HEK293 (cell line): Measurements from ENCODE around the gene VDAC1.

Source experiments
- CTCF ChIA-PET: fragments of 350-600 bp; formaldehyde crosslinking; extraction: SDS; loops from one replicate; lab custom pipeline; 2021; ENCODE audit warnings: antibody characterized with exemption; lab: Yijun Ruan, JAX
- POLR2A ChIA-PET: fragments of 300-600 bp; formaldehyde crosslinking; extraction: SDS; loops from one replicate; lab custom pipeline; 2020; ENCODE audit warnings: antibody characterized with exemption, inconsistent platforms; lab: Yijun Ruan, JAX
- H3K27ac ChIP-seq: fragments of 200-500 bp; sonication (Bioruptor generic); 2 replicates; pipeline ENCODE4 v1.5.1; 2014; ENCODE audit warnings: low read depth, low read length, control low read depth, inconsistent platforms; ENCODE audit errors: extremely low read depth
- H3K36me3 ChIP-seq, 2 experiments: fragments of 200-500 bp in 1 of 2; sonication (Bioruptor generic) in 1 of 2; 1 replicate in 1 of 2; 2 replicates in 1 of 2; pipeline ENCODE4 v1.5.1; 2014 to 2017; ENCODE audit warnings: inconsistent platforms in 2 of 2, low read length in 2 of 2; ENCODE audit not compliant: control insufficient read depth in 2 of 2, insufficient read depth in 1 of 2
- H3K4me1 ChIP-seq: fragments of 200-500 bp; sonication (Bioruptor generic); 2 replicates; pipeline ENCODE4 v1.5.1; 2014; ENCODE audit warnings: mild to moderate bottlenecking, low read length, inconsistent platforms; ENCODE audit not compliant: control insufficient read depth, insufficient read depth
- H3K4me3 ChIP-seq: 2 replicates; pipeline ENCODE4 v1.5.1; 2011; ENCODE audit warnings: low read depth, mild to moderate bottlenecking, control low read depth, low read length, moderate library complexity
- H3K9me3 ChIP-seq: fragments of 200-500 bp; sonication (Bioruptor generic); 2 replicates; pipeline ENCODE4 v1.5.1; 2014; ENCODE audit warnings: low read depth, low read length, inconsistent platforms; ENCODE audit not compliant: control insufficient read depth, insufficient read depth
- GFI1B ChIP-seq: fragments of 450-650 bp; formaldehyde crosslinking; IDR thresholded peaks from 2 replicates; pipeline ENCODE4 v1.5.1; 2016; ENCODE audit warnings: missing biosample characterization, missing genetic modification characterization
- HOXD13 ChIP-seq: sonication (generic); formaldehyde crosslinking; IDR thresholded peaks from 2 replicates; pipeline ENCODE4 v1.8.0; 2022; ENCODE audit warnings: missing genetic modification reagents, borderline replicate concordance
- KLF10 ChIP-seq: fragments of 450-650 bp; IDR thresholded peaks from 2 replicates; pipeline ENCODE4 v1.5.1; 2018; ENCODE audit warnings: missing biosample characterization, mild to moderate bottlenecking, missing genetic modification characterization
- MEIS1 ChIP-seq: sonication (generic); formaldehyde crosslinking; IDR thresholded peaks from 2 replicates; pipeline ENCODE4 v1.8.1; 2022; ENCODE audit warnings: missing genetic modification reagents, mild to moderate bottlenecking, borderline replicate concordance
- RBAK ChIP-seq: fragments of 450-650 bp; formaldehyde crosslinking; IDR thresholded peaks from 2 replicates; pipeline ENCODE4 v1.5.1; 2016; ENCODE audit warnings: missing biosample characterization, missing genetic modification characterization
- SCRT2 ChIP-seq: fragments of 450-650 bp; formaldehyde crosslinking; IDR thresholded peaks from 2 replicates; pipeline ENCODE4 v1.5.1; 2016; ENCODE audit warnings: missing biosample characterization, missing genetic modification characterization
- TCF7L2 ChIP-seq: IDR thresholded peaks from 2 replicates; pipeline ENCODE4 v1.6.1; 2011; ENCODE audit warnings: low read depth, mild to moderate bottlenecking, inconsistent platforms, low read length, moderate library complexity, borderline replicate concordance
- ZBTB48 ChIP-seq: fragments of 450-650 bp; formaldehyde crosslinking; IDR thresholded peaks from 2 replicates; pipeline ENCODE4 v1.5.1; 2016; ENCODE audit warnings: missing biosample characterization, missing genetic modification characterization
- ZFP3 ChIP-seq: fragments of 450-650 bp; formaldehyde crosslinking; IDR thresholded peaks from 2 replicates; pipeline ENCODE4 v1.5.1; 2016; ENCODE audit warnings: low read depth, missing biosample characterization, missing genetic modification characterization
- ZNF155 ChIP-seq: fragments of 450-650 bp; formaldehyde crosslinking; IDR thresholded peaks from 2 replicates; pipeline ENCODE4 v1.5.1; 2016; ENCODE audit warnings: missing biosample characterization, missing genetic modification characterization
- ZNF24 ChIP-seq: fragments of 450-650 bp; formaldehyde crosslinking; IDR thresholded peaks from 2 replicates; pipeline ENCODE4 v1.5.1; 2016; ENCODE audit warnings: missing biosample characterization, missing genetic modification characterization
- ZNF521 ChIP-seq: fragments of 450-650 bp; formaldehyde crosslinking; IDR thresholded peaks from 2 replicates; pipeline ENCODE4 v1.5.1; 2017; ENCODE audit warnings: missing biosample characterization, mild to moderate bottlenecking, missing genetic modification characterization
- ZNF660 ChIP-seq: fragments of 450-650 bp; IDR thresholded peaks from 2 replicates; pipeline ENCODE4 v1.5.1; 2018; ENCODE audit warnings: missing biosample characterization, mild to moderate bottlenecking, missing genetic modification characterization
- ZNF830 ChIP-seq: fragments of 450-650 bp; IDR thresholded peaks from 2 replicates; pipeline ENCODE4 v1.5.0; 2018; ENCODE audit warnings: missing biosample characterization, missing genetic modification characterization, low read depth, mild to moderate bottlenecking, moderate library complexity
- TF ChIP-seq, protein P1 (sequence below): fragments of 450-650 bp; formaldehyde crosslinking; IDR thresholded peaks from 2 replicates; pipeline ENCODE4 v1.5.1; 2017; ENCODE audit warnings: missing biosample characterization, mild to moderate bottlenecking, missing genetic modification characterization, moderate library complexity
- TF ChIP-seq, protein P2 (sequence below): fragments of 450-650 bp; formaldehyde crosslinking; IDR thresholded peaks from 2 replicates; pipeline ENCODE4 v1.5.1; 2016; ENCODE audit warnings: missing biosample characterization, missing genetic modification characterization
- TF ChIP-seq, protein P3 (sequence below): fragments of 450-650 bp; formaldehyde crosslinking; IDR thresholded peaks from 2 replicates; pipeline ENCODE4 v1.5.1; 2016; ENCODE audit warnings: missing biosample characterization, missing genetic modification characterization
- TF ChIP-seq, protein P4 (sequence below): fragments of 450-650 bp; formaldehyde crosslinking; conservative IDR thresholded peaks from 2 replicates; pipeline ENCODE4 v1.5.1; 2016; ENCODE audit warnings: low read depth, missing biosample characterization, missing genetic modification characterization

The VDAC1 gene

DNA sequence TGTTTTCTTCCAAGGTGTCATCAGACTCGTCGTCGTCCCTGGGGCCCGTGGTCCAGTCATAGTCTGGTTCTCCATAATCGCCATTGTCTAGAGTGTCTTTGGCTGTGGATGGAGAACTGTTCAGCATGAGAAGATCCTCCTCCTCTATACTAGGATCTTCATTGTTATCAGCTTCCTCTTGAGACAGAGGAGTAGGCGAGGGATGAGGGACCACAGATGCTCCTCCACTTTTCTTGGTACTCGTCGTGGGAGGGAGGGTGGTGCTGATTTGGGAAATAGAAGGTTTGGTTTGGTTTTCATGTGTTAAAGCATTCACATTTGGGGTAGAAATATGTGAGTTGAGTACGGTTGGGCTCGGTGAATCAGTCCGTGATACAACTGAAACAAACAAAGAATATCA, 45.1 kb downstream of the VDAC1 start:
- H3K4me1 ChIP-seq, result peaks cover 9% of the 10 kb centered on the region
- ChIA-PET CTCF (interaction anchor here (0.5 to 0.6 kb wide), 2 partner anchors 80 to 1130 kb away, joined by 3 read pairs; no protein-coding TSS in a partner anchor), POLR2A (no interaction called here)
- peaks cover 29 to 43% of the 10 kb centered on the region in 2 experiments for H3K36me3 ChIP-seq
- no peak overlapping the region for H3K27ac ChIP-seq
- TF ChIP-seq MEIS1 (CRISPR knock-in tag), result no peak
- no peak for TF ChIP-seq TCF7L2
- no peak for TF ChIP-seq ZNF24 (tag by site-specific recombination)
- no peak for TF ChIP-seq ZNF830
- TF ChIP-seq, protein P1, sequence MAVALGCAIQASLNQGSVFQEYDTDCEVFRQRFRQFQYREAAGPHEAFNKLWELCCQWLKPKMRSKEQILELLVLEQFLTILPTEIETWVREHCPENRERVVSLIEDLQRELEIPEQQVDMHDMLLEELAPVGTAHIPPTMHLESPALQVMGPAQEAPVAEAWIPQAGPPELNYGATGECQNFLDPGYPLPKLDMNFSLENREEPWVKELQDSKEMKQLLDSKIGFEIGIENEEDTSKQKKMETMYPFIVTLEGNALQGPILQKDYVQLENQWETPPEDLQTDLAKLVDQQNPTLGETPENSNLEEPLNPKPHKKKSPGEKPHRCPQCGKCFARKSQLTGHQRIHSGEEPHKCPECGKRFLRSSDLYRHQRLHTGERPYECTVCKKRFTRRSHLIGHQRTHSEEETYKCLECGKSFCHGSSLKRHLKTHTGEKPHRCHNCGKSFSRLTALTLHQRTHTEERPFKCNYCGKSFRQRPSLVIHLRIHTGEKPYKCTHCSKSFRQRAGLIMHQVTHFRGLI, result no peak
- TF ChIP-seq, protein P2, sequence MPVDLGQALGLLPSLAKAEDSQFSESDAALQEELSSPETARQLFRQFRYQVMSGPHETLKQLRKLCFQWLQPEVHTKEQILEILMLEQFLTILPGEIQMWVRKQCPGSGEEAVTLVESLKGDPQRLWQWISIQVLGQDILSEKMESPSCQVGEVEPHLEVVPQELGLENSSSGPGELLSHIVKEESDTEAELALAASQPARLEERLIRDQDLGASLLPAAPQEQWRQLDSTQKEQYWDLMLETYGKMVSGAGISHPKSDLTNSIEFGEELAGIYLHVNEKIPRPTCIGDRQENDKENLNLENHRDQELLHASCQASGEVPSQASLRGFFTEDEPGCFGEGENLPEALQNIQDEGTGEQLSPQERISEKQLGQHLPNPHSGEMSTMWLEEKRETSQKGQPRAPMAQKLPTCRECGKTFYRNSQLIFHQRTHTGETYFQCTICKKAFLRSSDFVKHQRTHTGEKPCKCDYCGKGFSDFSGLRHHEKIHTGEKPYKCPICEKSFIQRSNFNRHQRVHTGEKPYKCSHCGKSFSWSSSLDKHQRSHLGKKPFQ, result no peak
- TF ChIP-seq ZBTB48, result no peak
- no peak for TF ChIP-seq ZNF660 (tag by site-specific recombination)
- TF ChIP-seq ZNF155 (tag by site-specific recombination), result no peak
- no peak for TF ChIP-seq HOXD13 (CRISPR knock-in tag)
- TF ChIP-seq SCRT2 (tag by site-specific recombination), result no peak
- H3K4me3 ChIP-seq, result no peak overlapping the region
- H3K9me3 ChIP-seq, result no peaks in the 10 kb centered on the region

DNA sequence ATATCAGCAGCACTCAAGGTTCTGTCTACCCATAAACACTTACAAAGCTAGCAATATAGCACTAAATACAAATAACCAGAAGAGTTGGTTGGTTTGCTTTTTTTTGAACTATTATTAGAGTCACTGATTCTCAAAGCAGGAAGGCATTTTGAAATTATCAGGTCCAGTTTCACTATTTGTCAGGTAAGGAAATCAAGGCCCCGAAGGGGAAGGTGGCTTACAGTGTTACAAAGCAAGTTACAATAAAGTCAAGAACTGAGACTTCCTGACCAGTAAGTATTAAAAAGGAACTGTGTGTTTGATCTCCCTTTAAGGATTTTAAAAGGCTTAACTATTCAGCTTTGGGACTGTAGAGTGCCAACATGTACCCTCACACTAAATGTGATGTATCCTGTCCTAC, 47.2 kb downstream of the VDAC1 start:
- ChIA-PET CTCF (interaction anchor here (0.6 kb wide), 1 partner anchor 519 kb away, joined by 3 read pairs; no protein-coding TSS in a partner anchor), POLR2A (no interaction called here)
- H3K4me3 ChIP-seq, result no peak overlapping the region
- TF ChIP-seq GFI1B (tag by site-specific recombination) (no peak), RBAK (tag by site-specific recombination) (no peak), ZNF521 (tag by site-specific recombination) (no peak), ZFP3 (tag by site-specific recombination) (no peak), KLF10 (tag by site-specific recombination) (no peak)
- TF ChIP-seq, protein P3, sequence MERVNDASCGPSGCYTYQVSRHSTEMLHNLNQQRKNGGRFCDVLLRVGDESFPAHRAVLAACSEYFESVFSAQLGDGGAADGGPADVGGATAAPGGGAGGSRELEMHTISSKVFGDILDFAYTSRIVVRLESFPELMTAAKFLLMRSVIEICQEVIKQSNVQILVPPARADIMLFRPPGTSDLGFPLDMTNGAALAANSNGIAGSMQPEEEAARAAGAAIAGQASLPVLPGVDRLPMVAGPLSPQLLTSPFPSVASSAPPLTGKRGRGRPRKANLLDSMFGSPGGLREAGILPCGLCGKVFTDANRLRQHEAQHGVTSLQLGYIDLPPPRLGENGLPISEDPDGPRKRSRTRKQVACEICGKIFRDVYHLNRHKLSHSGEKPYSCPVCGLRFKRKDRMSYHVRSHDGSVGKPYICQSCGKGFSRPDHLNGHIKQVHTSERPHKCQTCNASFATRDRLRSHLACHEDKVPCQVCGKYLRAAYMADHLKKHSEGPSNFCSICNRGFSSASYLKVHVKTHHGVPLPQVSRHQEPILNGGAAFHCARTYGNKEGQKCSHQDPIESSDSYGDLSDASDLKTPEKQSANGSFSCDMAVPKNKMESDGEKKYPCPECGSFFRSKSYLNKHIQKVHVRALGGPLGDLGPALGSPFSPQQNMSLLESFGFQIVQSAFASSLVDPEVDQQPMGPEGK (tag by site-specific recombination), result no peak
- TF ChIP-seq, protein P4, sequence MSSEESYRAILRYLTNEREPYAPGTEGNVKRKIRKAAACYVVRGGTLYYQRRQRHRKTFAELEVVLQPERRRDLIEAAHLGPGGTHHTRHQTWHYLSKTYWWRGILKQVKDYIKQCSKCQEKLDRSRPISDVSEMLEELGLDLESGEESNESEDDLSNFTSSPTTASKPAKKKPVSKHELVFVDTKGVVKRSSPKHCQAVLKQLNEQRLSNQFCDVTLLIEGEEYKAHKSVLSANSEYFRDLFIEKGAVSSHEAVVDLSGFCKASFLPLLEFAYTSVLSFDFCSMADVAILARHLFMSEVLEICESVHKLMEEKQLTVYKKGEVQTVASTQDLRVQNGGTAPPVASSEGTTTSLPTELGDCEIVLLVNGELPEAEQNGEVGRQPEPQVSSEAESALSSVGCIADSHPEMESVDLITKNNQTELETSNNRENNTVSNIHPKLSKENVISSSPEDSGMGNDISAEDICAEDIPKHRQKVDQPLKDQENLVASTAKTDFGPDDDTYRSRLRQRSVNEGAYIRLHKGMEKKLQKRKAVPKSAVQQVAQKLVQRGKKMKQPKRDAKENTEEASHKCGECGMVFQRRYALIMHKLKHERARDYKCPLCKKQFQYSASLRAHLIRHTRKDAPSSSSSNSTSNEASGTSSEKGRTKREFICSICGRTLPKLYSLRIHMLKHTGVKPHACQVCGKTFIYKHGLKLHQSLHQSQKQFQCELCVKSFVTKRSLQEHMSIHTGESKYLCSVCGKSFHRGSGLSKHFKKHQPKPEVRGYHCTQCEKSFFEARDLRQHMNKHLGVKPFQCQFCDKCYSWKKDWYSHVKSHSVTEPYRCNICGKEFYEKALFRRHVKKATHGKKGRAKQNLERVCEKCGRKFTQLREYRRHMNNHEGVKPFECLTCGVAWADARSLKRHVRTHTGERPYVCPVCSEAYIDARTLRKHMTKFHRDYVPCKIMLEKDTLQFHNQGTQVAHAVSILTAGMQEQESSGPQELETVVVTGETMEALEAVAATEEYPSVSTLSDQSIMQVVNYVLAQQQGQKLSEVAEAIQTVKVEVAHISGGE (tag by site-specific recombination), result no peak
- no peaks in the 10 kb centered on the region for H3K9me3 ChIP-seq
- no peak overlapping the region for H3K27ac ChIP-seq
- peaks cover 29 to 46% of the 10 kb centered on the region in 2 experiments for H3K36me3 ChIP-seq
- peaks cover 6% of the 10 kb centered on the region for H3K4me1 ChIP-seq
